ENCODE measurements around the gene KDM4B. TPM values are rescaled to one million over a fixed set of nuclear protein-coding genes. Genes with fewer than 3 reads are reported as not detected.

The KDM4B gene
- total and polyA plus RNA-seq, 9 of the 15 experiments (the other 6 are each of a cell fraction or from before 2014, with no cell fraction given) = 0.21 to 29.9 (median 7.3) TPM

GRCh38 chr19:5181329-5181728 lies 212.4 kb downstream of the KDM4B start:
- Histone ChIP-seq H3K4me1 (replicated peaks in 1 of 2; ENCODE audit: control insufficient read depth in 2 of 2, insufficient read depth in 2 of 2, low read length in 2 of 2) (peaks cover 0 to 2% of the 10 kb centered on the region in 2 experiments; a peak in 1 of 5 replicates), H2AFZ (ENCODE audit: low read depth, low read length) (no peak overlapping the region), H3K9me3 (replicated peaks; ENCODE audit: control insufficient read depth, insufficient read depth, low read depth, low read length) (no peaks in the 10 kb centered on the region), H3K36me3 (ENCODE audit: control insufficient read depth, insufficient read depth, low read length) (no peaks in the 10 kb centered on the region), H3K79me2 (ENCODE audit: control insufficient read depth, insufficient read depth, low read length) (no peaks in the 10 kb centered on the region), H3K27ac (ENCODE audit: extremely low read depth, low read depth, low read length) (no peak overlapping the region), H3K4me2 (ENCODE audit: insufficient read depth, low read length) (no peak overlapping the region), H3K9me1 (ENCODE audit: control insufficient read depth, insufficient read depth, low read length) (no peaks in the 10 kb centered on the region), H3K4me3 (no peak overlapping the region), H4K20me1 (replicated peaks; ENCODE audit: control insufficient read depth, insufficient read depth, low read length) (no peaks in the 10 kb centered on the region; the same call in 1 of the 2 replicates), H3K9ac (ENCODE audit: insufficient read depth in 1 of 2, low read depth in 2 of 2, low read length in 2 of 2) (no peak overlapping the region), H3K27me3 (ENCODE audit: control insufficient read depth in 2 of 2, insufficient read depth in 2 of 2, low read length in 2 of 2) (peaks cover 17 to 45% of the 10 kb centered on the region in 2 experiments; a peak in 4 of 5 replicates)
- ChIA-PET CTCF (ENCODE audit: low intra/inter-chr PET ratio) (no interaction called here), POLR2A (no interaction called here)
- WGBS (ENCODE audit: insufficient coverage, low coverage, missing lambda C conversion rate) = 50% methylated on average over 2 of the region's 2 CpGs
- ATAC-seq (no peak), FAIRE-seq (no peak), DNase-seq (ENCODE audit: extremely low read depth in 1 of 4, low spot score in 3 of 4) (no peak)
- BruUV-seq (replicated peaks) = no TSS peak
- in situ Hi-C loops (cut with MboI) = no loop called here
- TF ChIP-seq MTA2 (IDR thresholded peaks at IDR 0.05; ENCODE audit: low read depth) = no peak
- TF ChIP-seq CEBPG (CRISPR knock-in tag; IDR thresholded peaks at IDR 0.05) = peak; percentile 56; the same call in 1 of the 2 replicates
- peak; percentile 25 to 92; a peak in 2 of 4 replicates for TF ChIP-seq CEBPG (tag; conservative IDR thresholded peaks at IDR 0.05 in 1 of 2, IDR thresholded peaks at IDR 0.05 in 1 of 2)
- peak; percentile 84 for TF ChIP-seq CEBPB (tag; IDR thresholded peaks at IDR 0.05)
- intact Hi-C loops (cut with micrococcal nuclease) = no loop called here

- TF ChIP-seq CCNT2 (IDR thresholded peaks at IDR 0.05; ENCODE audit: borderline replicate concordance, extremely low read depth, insufficient read length, low read depth, low read length) = no peak
- TF ChIP-seq CEBPZ (IDR thresholded peaks at IDR 0.05; ENCODE audit: borderline replicate concordance, low read depth, low read length) = no peak
- TF ChIP-seq GATAD2B (IDR thresholded peaks at IDR 0.05; ENCODE audit: borderline replicate concordance) = no peak
- TF ChIP-seq TBL1XR1 (IDR thresholded peaks at IDR 0.05; ENCODE audit: low read length in 2 of 2) = no peak
- TF ChIP-seq ZFP36 (IDR thresholded peaks at IDR 0.05; ENCODE audit: low read depth, low read length, partially characterized antibody) = no peak
- TF ChIP-seq CXXC5 (CRISPR knock-in tag; IDR thresholded peaks at IDR 0.05) = no peak
- TF ChIP-seq ZNF780A (CRISPR knock-in tag; IDR thresholded peaks at IDR 0.05) = no peak
- no peak for TF ChIP-seq SRSF3 (IDR thresholded peaks at IDR 0.05; ENCODE audit: insufficient read depth, low read length)
- no peak for TF ChIP-seq RBM15 (IDR thresholded peaks at IDR 0.05; ENCODE audit: insufficient read depth, low read length)
- ChIA-PET POLR2A (interaction anchor here (0.8 to 1.5 kb wide), 2 partner anchors 17 to 21 kb away, joined by 5 read pairs; no protein-coding TSS in a partner anchor), CTCF (ENCODE audit: low intra/inter-chr PET ratio) (no interaction called here)
- BruUV-seq (replicated peaks) = no TSS peak
- no peak overlapping the region for H3K4me2 ChIP-seq (ENCODE audit: insufficient read depth, low read length)
- H2AFZ ChIP-seq (ENCODE audit: low read depth, low read length) = no peak overlapping the region
- in situ Hi-C loops (cut with MboI) (no loop called here), intact Hi-C loops (cut with micrococcal nuclease) (no loop called here)
- no peaks in the 10 kb centered on the region for H3K36me3 ChIP-seq (ENCODE audit: control insufficient read depth, insufficient read depth, low read length)
- ATAC-seq (no peak), DNase-seq (ENCODE audit: extremely low read depth in 1 of 4, low spot score in 3 of 4) (no peak), FAIRE-seq (no peak)
- H3K27ac ChIP-seq (ENCODE audit: extremely low read depth, low read depth, low read length) = no peak overlapping the region
- no peaks in the 10 kb centered on the region; the same call in 1 of the 2 replicates for H4K20me1 ChIP-seq (replicated peaks; ENCODE audit: control insufficient read depth, insufficient read depth, low read length)
- H3K79me2 ChIP-seq (ENCODE audit: control insufficient read depth, insufficient read depth, low read length) = no peaks in the 10 kb centered on the region
- 2% methylated on average over 10 of the region's 10 CpGs for WGBS (ENCODE audit: insufficient coverage, low coverage, missing lambda C conversion rate)
- H3K9ac ChIP-seq (ENCODE audit: insufficient read depth in 1 of 2, low read depth in 2 of 2, low read length in 2 of 2) = peak overlapping the region in 1 of 2 experiments; percentile 17; a peak in 1 of 4 replicates
- H3K9me1 ChIP-seq (ENCODE audit: control insufficient read depth, insufficient read depth, low read length) = no peaks in the 10 kb centered on the region
- H3K9me3 ChIP-seq (replicated peaks; ENCODE audit: control insufficient read depth, insufficient read depth, low read depth, low read length) = no peaks in the 10 kb centered on the region
- H3K4me3 ChIP-seq = no peak overlapping the region
- H3K27me3 ChIP-seq (ENCODE audit: control insufficient read depth in 2 of 2, insufficient read depth in 2 of 2, low read length in 2 of 2) = peaks cover 14 to 48% of the 10 kb centered on the region in 2 experiments; a peak in 4 of 5 replicates
- peaks cover 0 to 2% of the 10 kb centered on the region in 2 experiments; a peak in 1 of 5 replicates for H3K4me1 ChIP-seq (replicated peaks in 1 of 2; ENCODE audit: control insufficient read depth in 2 of 2, insufficient read depth in 2 of 2, low read length in 2 of 2)
Measured at GRCh38 chr19:5182751-5183150, 213.8 kb downstream of the KDM4B start.
